HCT116 (cell line): ENCODE results near the gene SMIM3. TPM values are rescaled to one million over a fixed set of nuclear protein-coding genes. Genes with fewer than 3 reads are reported as not detected.

ENCODE experiments used
- ATAC-seq: fragments of 200-7000 bp; cut with Tn5 transposase; 2 replicates; pipeline ENCODE4 v1.9.1; 2020; ENCODE audit warnings: mild to moderate bottlenecking, moderate library complexity
- BruUV-seq: library from RNA; stranded (reverse); fragments of 400-500 nt; replicated peaks from 2 replicates; lab custom pipeline; 2021; lab: Mats Ljungman, UMichigan
- CTCF ChIA-PET: fragments of 300-600 bp; sonication (Branson Sonifier 250); formaldehyde crosslinking; loops from one replicate; lab custom pipeline; 2021; ENCODE audit warnings: antibody characterized with exemption; lab: Charles Lee
- POLR2A ChIA-PET: fragments of 300-600, 350-600 bp; sonication (Branson Sonifier 250); formaldehyde crosslinking; loops from one replicate; lab custom pipeline; 2021; ENCODE audit warnings: antibody characterized with exemption; lab: Charles Lee
- RAD21 ChIA-PET, 2 experiments: fragments of 300-600 bp; sonication (Branson Sonifier 250); formaldehyde crosslinking; loops; one replicate each; lab custom pipeline; 2023; ENCODE audit warnings: low total read pairs in 2 of 2; ENCODE audit not compliant: uncharacterized antibody in 2 of 2, unreplicated experiment in 2 of 2, low non-redundant PET in 1 of 2; lab: Charles Lee
- DNase-seq: peaks from one replicate; pipeline ENCODE4 v3.0.0-alpha.2; 2010; ENCODE audit warnings: low read depth, low spot score
- H2AFZ ChIP-seq: fragments of 200-600 bp; shearing (Covaris generic), sonication (generic); 2 replicates; pipeline ENCODE4 v1.6.1; 2017; ENCODE audit warnings: low read depth, mixed run types, mixed read lengths, antibody characterized with exemption, low read length; ENCODE audit not compliant: poor library complexity, severe bottlenecking
- H3K27ac ChIP-seq: 2 replicates; pipeline ENCODE4 v1.5.1; 2012; ENCODE audit warnings: low read depth, low read length
- H3K27me3 ChIP-seq: fragments of 200-600 bp; sonication (generic); 2 replicates; pipeline ENCODE4 v1.6.1; 2016; ENCODE audit warnings: mixed run types, low read length, mixed read lengths; ENCODE audit not compliant: insufficient read depth
- H3K36me3 ChIP-seq, 2 experiments: fragments of 200-500 bp in 1 of 2; fragments of 200-600 bp in 1 of 2; sonication (Bioruptor generic) in 1 of 2; sonication (generic) in 1 of 2; 2 replicates each; pipeline versions ENCODE4 v1.5.1 to v1.6.1; 2014 to 2016; ENCODE audit warnings: low read length in 2 of 2, inconsistent platforms in 1 of 2, mixed read lengths in 1 of 2, mixed run types in 1 of 2; ENCODE audit not compliant: insufficient read depth in 2 of 2, control insufficient read depth in 1 of 2
- H3K4me1 ChIP-seq, 2 experiments: fragments of 200-600 bp in 1 of 2; sonication (generic) in 1 of 2; 2 replicates each; pipeline versions ENCODE4 v1.5.1 to v1.6.1; 2012 to 2017; ENCODE audit warnings: low read length in 2 of 2, inconsistent platforms in 1 of 2, mild to moderate bottlenecking in 1 of 2, mixed read lengths in 1 of 2, mixed run types in 1 of 2, moderate library complexity in 1 of 2; ENCODE audit not compliant: insufficient read depth in 2 of 2, control insufficient read depth in 1 of 2
- H3K4me2 ChIP-seq: fragments of 200-600 bp; sonication (generic); 2 replicates; pipeline ENCODE4 v1.6.1; 2017; ENCODE audit warnings: mixed run types, low read length, mixed read lengths
- H3K4me3 ChIP-seq, 2 experiments: fragments of 200-600 bp in 1 of 2; sonication (generic) in 1 of 2; replicated peaks in 1 of 2; 2 replicates each; pipeline ENCODE4 v1.5.1; 2011 to 2016; ENCODE audit warnings: low read length in 2 of 2, control low read depth in 1 of 2, low read depth in 1 of 2, mild to moderate bottlenecking in 1 of 2, mixed read lengths in 1 of 2, mixed run types in 1 of 2
- H3K79me2 ChIP-seq: fragments of 200-600 bp; sonication (generic); 2 replicates; pipeline ENCODE4 v1.6.1; 2017; ENCODE audit warnings: mild to moderate bottlenecking, mixed run types, low read length, moderate library complexity, mixed read lengths; ENCODE audit not compliant: insufficient read depth
- H3K9ac ChIP-seq: fragments of 200-600 bp; sonication (generic); 2 replicates; pipeline ENCODE4 v1.6.1; 2016; ENCODE audit warnings: low read length, mixed read lengths
- H3K9me2 ChIP-seq: fragments of 200-600 bp; sonication (generic), shearing (Covaris generic); 2 replicates; pipeline ENCODE4 v1.6.1; 2017; ENCODE audit warnings: mixed run types, mild to moderate bottlenecking, moderate library complexity; ENCODE audit not compliant: insufficient read depth
- H3K9me3 ChIP-seq, 2 experiments: fragments of 200-500 bp in 1 of 2; fragments of 200-600 bp in 1 of 2; sonication (Bioruptor generic) in 1 of 2; sonication (generic) in 1 of 2; 2 replicates each; pipeline ENCODE4 v1.6.1; 2014 to 2017; ENCODE audit warnings: low read length in 2 of 2, mixed read lengths in 2 of 2, inconsistent platforms in 1 of 2, low read depth in 1 of 2, mild to moderate bottlenecking in 1 of 2, mixed run types in 1 of 2, moderate library complexity in 1 of 2; ENCODE audit not compliant: control insufficient read depth in 1 of 2, insufficient read depth in 1 of 2
- H4K20me1 ChIP-seq: fragments of 200-600 bp; sonication (generic), shearing (Covaris generic); 2 replicates; pipeline ENCODE4 v1.6.1; 2017; ENCODE audit warnings: mixed run types, mild to moderate bottlenecking, moderate library complexity; ENCODE audit not compliant: insufficient read depth
- CBX3 ChIP-seq: IDR thresholded peaks from 2 replicates; pipeline ENCODE4 v1.6.1; 2012; ENCODE audit warnings: low read depth
- CEBPB ChIP-seq: IDR thresholded peaks from 2 replicates; pipeline ENCODE4 v1.6.1; 2012; ENCODE audit warnings: low read depth
- EZH2phosphoT487 ChIP-seq: fragments of 200-600 bp; IDR thresholded peaks from 2 replicates; pipeline ENCODE4 v1.6.1; 2018; ENCODE audit warnings: antibody characterized with exemption, borderline replicate concordance
- FOSL1 ChIP-seq: IDR thresholded peaks from 2 replicates; pipeline ENCODE4 v1.6.1; 2012; ENCODE audit warnings: low read depth
- RAD21 ChIP-seq: IDR thresholded peaks from 2 replicates; pipeline ENCODE4 v1.6.1; 2012; ENCODE audit warnings: low read depth, mild to moderate bottlenecking
- REST ChIP-seq: IDR thresholded peaks from 2 replicates; pipeline ENCODE4 v1.6.1; 2012; ENCODE audit warnings: low read depth
- ZNF274 ChIP-seq: fragments of 200-500 bp; sonication (Bioruptor generic); IDR thresholded peaks from 2 replicates; pipeline ENCODE4 v1.6.1; 2014; ENCODE audit warnings: mild to moderate bottlenecking, low read depth, low read length, inconsistent platforms
- intact Hi-C: fragments of 100-400 bp; cut with micrococcal nuclease; formaldehyde crosslinking; loops from 2 replicates; pipeline ENCODE4 v1.10.0; 2022
- total RNA-seq: library from RNA; stranded (reverse); gene quantifications from one replicate; pipeline ENCODE4 v1.2.1, GENCODE V29; 2021; ENCODE audit not compliant: unreplicated experiment
- TF ChIP-seq, protein P1 (sequence below): IDR thresholded peaks from 2 replicates; pipeline ENCODE4 v1.6.1; 2012
- TF ChIP-seq, protein P2 (sequence below): IDR thresholded peaks from 2 replicates; pipeline ENCODE4 v1.6.1; 2011; ENCODE audit warnings: mild to moderate bottlenecking, low read length, moderate library complexity; ENCODE audit not compliant: insufficient replicate concordance; ENCODE audit errors: extremely low read depth

The SMIM3 gene
- total RNA-seq, 1 experiment from 2014 or later, result 35.4 TPM

- CTCF ChIA-PET, result interaction anchor here (1.4 kb wide), 1 partner anchor 328 kb away, joined by 3 read pairs; the partner anchor contains the start of gene RPS14
- H3K4me3 ChIP-seq, result peak overlapping the region in 1 of 2 experiments; percentile 85; a peak in 1 of 4 replicates
- intact Hi-C loops, result loop anchor here (2.0 to 5.0 kb wide), 2 partner anchors 19 to 215 kb away; partner anchors contain the start of gene DCTN4
- TF ChIP-seq, protein P1, sequence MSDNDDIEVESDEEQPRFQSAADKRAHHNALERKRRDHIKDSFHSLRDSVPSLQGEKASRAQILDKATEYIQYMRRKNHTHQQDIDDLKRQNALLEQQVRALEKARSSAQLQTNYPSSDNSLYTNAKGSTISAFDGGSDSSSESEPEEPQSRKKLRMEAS, result no peak
- no peak for TF ChIP-seq EZH2phosphoT487
- no peak for TF ChIP-seq FOSL1
- TF ChIP-seq, protein P2, sequence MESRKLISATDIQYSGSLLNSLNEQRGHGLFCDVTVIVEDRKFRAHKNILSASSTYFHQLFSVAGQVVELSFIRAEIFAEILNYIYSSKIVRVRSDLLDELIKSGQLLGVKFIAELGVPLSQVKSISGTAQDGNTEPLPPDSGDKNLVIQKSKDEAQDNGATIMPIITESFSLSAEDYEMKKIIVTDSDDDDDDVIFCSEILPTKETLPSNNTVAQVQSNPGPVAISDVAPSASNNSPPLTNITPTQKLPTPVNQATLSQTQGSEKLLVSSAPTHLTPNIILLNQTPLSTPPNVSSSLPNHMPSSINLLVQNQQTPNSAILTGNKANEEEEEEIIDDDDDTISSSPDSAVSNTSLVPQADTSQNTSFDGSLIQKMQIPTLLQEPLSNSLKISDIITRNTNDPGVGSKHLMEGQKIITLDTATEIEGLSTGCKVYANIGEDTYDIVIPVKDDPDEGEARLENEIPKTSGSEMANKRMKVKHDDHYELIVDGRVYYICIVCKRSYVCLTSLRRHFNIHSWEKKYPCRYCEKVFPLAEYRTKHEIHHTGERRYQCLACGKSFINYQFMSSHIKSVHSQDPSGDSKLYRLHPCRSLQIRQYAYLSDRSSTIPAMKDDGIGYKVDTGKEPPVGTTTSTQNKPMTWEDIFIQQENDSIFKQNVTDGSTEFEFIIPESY, result no peak
- no peak for TF ChIP-seq RAD21
- no peak for TF ChIP-seq REST
- TF ChIP-seq CBX3, result no peak
- TF ChIP-seq ZNF274, result no peak
- TF ChIP-seq CEBPB, result no peak
- peak overlapping the region; percentile 94 for H3K4me2 ChIP-seq
- DNase-seq (no peak), ATAC-seq (no peak)
- H3K4me1 ChIP-seq, result peaks cover 36 to 48% of the 10 kb centered on the region in 2 experiments
- H3K9me2 ChIP-seq, result no peaks in the 10 kb centered on the region; the same call in 1 of the 2 replicates
- H3K27me3 ChIP-seq, result no peaks in the 10 kb centered on the region
- H3K9me3 ChIP-seq, result no peaks in the 10 kb centered on the region
- peak overlapping the region; percentile 89; the same call in 1 of the 2 replicates for H3K27ac ChIP-seq
- BruUV-seq, result no TSS peak
- no peak overlapping the region for H2AFZ ChIP-seq
- H3K36me3 ChIP-seq, result no peaks in the 10 kb centered on the region
- no peak overlapping the region for H3K9ac ChIP-seq
- H4K20me1 ChIP-seq, result no peaks in the 10 kb centered on the region
- RAD21 ChIA-PET, result interaction anchor here in 1 of 2 experiments (1.2 kb wide), 1 partner anchor 77 kb away, joined by 3 read pairs; the partner anchor contains the start of gene RBM22
- H3K79me2 ChIP-seq, result peaks cover 40% of the 10 kb centered on the region; the same call in 1 of the 2 replicates
- POLR2A ChIA-PET, result interaction anchor here (1.0 to 2.5 kb wide), 3 partner anchors 13 to 19 kb away, joined by 3 to 9 read pairs (median 3); partner anchors contain the start of gene DCTN4
These were observed 872 bp upstream of the SMIM3 start for GRCh38 chr5:150777685-150778084.
